Measurements from ENCODE around the gene SPINK2. TPM values are rescaled to one million over a fixed set of nuclear protein-coding genes. Genes with fewer than 3 reads are reported as not detected.

The SPINK2 gene
- total and polyA plus RNA-seq, 2 of the 8 experiments (the other 6 are each of a cell fraction or from before 2014, with no cell fraction given), result 0.89 to 1.4 TPM

- no peak overlapping the region for H2BK12ac ChIP-seq (ENCODE audit: low read depth, low read length)
- H3K9ac ChIP-seq (replicated peaks in 1 of 4; ENCODE audit: extremely low read depth in 1 of 4, low read depth in 3 of 4, low read length in 3 of 4), result no peak overlapping the region
- H3K4ac ChIP-seq (replicated peaks; ENCODE audit: insufficient read length, low read depth, low read length), result no peak overlapping the region
- H3K27me3 ChIP-seq (replicated peaks in 1 of 4; ENCODE audit: control insufficient read depth in 3 of 4, extremely low read depth in 1 of 4, insufficient read depth in 3 of 4, low read length in 3 of 4), result no peaks in the 10 kb centered on the region
- H3K23ac ChIP-seq (ENCODE audit: insufficient read length), result no peak overlapping the region
- no peaks in the 10 kb centered on the region for H3K79me1 ChIP-seq (ENCODE audit: low read depth, low read length)
- H3K4me3 ChIP-seq (ENCODE audit: extremely low read depth in 1 of 4, insufficient read depth in 2 of 4, low read depth in 3 of 4, low read length in 4 of 4), result no peak overlapping the region
- no peak overlapping the region for H2BK20ac ChIP-seq (ENCODE audit: low read length)
- ChIA-PET POLR2A (ENCODE audit: partially characterized antibody) (no interaction called here), CTCF (ENCODE audit: partially characterized antibody) (interaction anchor here (0.8 kb wide), 1 partner anchor 9 kb away, joined by 3 read pairs; no protein-coding TSS in a partner anchor)
- H2BK5ac ChIP-seq (ENCODE audit: low read depth, low read length), result no peak overlapping the region
- DNase-seq (ENCODE audit: low read depth in 1 of 2, low spot score in 2 of 2) (no peak), FAIRE-seq (no peak)
- no peak overlapping the region for H3K4me2 ChIP-seq (ENCODE audit: insufficient read depth in 1 of 2, low read depth in 2 of 2, low read length in 2 of 2)
- H4K20me1 ChIP-seq (replicated peaks in 1 of 2; ENCODE audit: control insufficient read depth in 1 of 2, insufficient read depth in 2 of 2, low read length in 2 of 2), result no peaks in the 10 kb centered on the region
- no peak overlapping the region for H2BK120ac ChIP-seq (replicated peaks; ENCODE audit: low read depth, low read length)
- no peak overlapping the region for H4K5ac ChIP-seq (ENCODE audit: insufficient read length, low read depth, low read length)
- no peak overlapping the region for H2AFZ ChIP-seq (ENCODE audit: low read length)
- H4K8ac ChIP-seq (ENCODE audit: extremely low read depth, insufficient read depth, low read length), result no peak overlapping the region
- H3K36me3 ChIP-seq (ENCODE audit: control insufficient read depth in 2 of 4, insufficient read depth in 4 of 4, low read length in 3 of 4), result no peaks in the 10 kb centered on the region
- no peaks in the 10 kb centered on the region for H3K23me2 ChIP-seq (ENCODE audit: low read depth, low read length)
- no peaks in the 10 kb centered on the region for H3K9me3 ChIP-seq (ENCODE audit: insufficient read depth in 2 of 2, low read depth in 1 of 2, low read length in 1 of 2)
- no peak overlapping the region for H3K18ac ChIP-seq (ENCODE audit: extremely low read depth, low read length)
- no peaks in the 10 kb centered on the region for H3K79me2 ChIP-seq (ENCODE audit: control insufficient read depth in 1 of 2, insufficient read depth in 2 of 2, low read length in 2 of 2)
- WGBS, 2 experiments (ENCODE audit: extremely low coverage in 1 of 2, insufficient coverage in 1 of 2, insufficient read length in 1 of 2, insufficient replicate concordance in 2 of 2, low coverage in 1 of 2, low lambda C conversion rate in 2 of 2, missing lambda C conversion rate in 1 of 2), result 89% methylated on average over 4 of the region's 4 CpGs; no CpG with 5 or more reads in 1 of the 2 experiments
- H4K91ac ChIP-seq (replicated peaks; ENCODE audit: insufficient read length, low read length), result no peak overlapping the region
- no peak overlapping the region for H3K56ac ChIP-seq (replicated peaks; ENCODE audit: insufficient read length, low read depth, low read length)
- H3K27ac ChIP-seq (ENCODE audit: low read depth, low read length), result no peak overlapping the region
- H3K14ac ChIP-seq (ENCODE audit: insufficient read length), result no peak overlapping the region
- H2AK5ac ChIP-seq (ENCODE audit: low read depth, low read length), result no peak overlapping the region
- H2BK15ac ChIP-seq (ENCODE audit: low read length), result no peak overlapping the region
- peaks cover 0 to 7% (median 2%) of the 10 kb centered on the region in 4 experiments; a peak in 2 of 7 replicates for H3K4me1 ChIP-seq (replicated peaks in 1 of 4; ENCODE audit: control insufficient read depth in 3 of 4, insufficient read depth in 4 of 4, low read length in 3 of 4)
- TF ChIP-seq TAF1 (IDR thresholded peaks at IDR 0.05; ENCODE audit: low read depth, low read length) (no peak), JUND (IDR thresholded peaks at IDR 0.05; ENCODE audit: low read length) (no peak), CEBPB (IDR thresholded peaks at IDR 0.05; ENCODE audit: low read depth, low read length) (no peak), RAD21 (IDR thresholded peaks at IDR 0.05 in 1 of 2, conservative IDR thresholded peaks at IDR 0.05 in 1 of 2; ENCODE audit: low read depth in 2 of 2, low read length in 2 of 2) (no peak), RBBP5 (IDR thresholded peaks at IDR 0.05; ENCODE audit: borderline replicate concordance, low read depth, low read length) (no peak), RXRA (IDR thresholded peaks at IDR 0.05; ENCODE audit: insufficient read depth, low read depth, low read length) (no peak), FOSL1 (IDR thresholded peaks at IDR 0.05; ENCODE audit: insufficient read depth, low read depth, low read length) (no peak), ZNF274 (IDR thresholded peaks at IDR 0.05; ENCODE audit: borderline replicate concordance, extremely low read depth, low read length) (no peak), E2F6 (IDR thresholded peaks at IDR 0.05) (no peak), BRCA1 (IDR thresholded peaks at IDR 0.05; ENCODE audit: low read depth, low read length) (no peak), HDAC6 (IDR thresholded peaks at IDR 0.05; ENCODE audit: low read depth, low read length) (no peak), SAP30 (IDR thresholded peaks at IDR 0.05; ENCODE audit: insufficient read depth, insufficient replicate concordance, low read length) (no peak), PHF8 (conservative IDR thresholded peaks at IDR 0.05; ENCODE audit: low read depth, low read length) (no peak), TBP (IDR thresholded peaks at IDR 0.05; ENCODE audit: low read depth, low read length) (no peak)
Measured at GRCh38 chr4:56791316-56791715, 30.2 kb downstream of the SPINK2 start.

All from H1 (cell line).